Measurements from ENCODE around the gene ABCC2.

- no peak for TF ChIP-seq POLR2A (IDR thresholded peaks at IDR 0.05)
- TF ChIP-seq, protein P1, sequence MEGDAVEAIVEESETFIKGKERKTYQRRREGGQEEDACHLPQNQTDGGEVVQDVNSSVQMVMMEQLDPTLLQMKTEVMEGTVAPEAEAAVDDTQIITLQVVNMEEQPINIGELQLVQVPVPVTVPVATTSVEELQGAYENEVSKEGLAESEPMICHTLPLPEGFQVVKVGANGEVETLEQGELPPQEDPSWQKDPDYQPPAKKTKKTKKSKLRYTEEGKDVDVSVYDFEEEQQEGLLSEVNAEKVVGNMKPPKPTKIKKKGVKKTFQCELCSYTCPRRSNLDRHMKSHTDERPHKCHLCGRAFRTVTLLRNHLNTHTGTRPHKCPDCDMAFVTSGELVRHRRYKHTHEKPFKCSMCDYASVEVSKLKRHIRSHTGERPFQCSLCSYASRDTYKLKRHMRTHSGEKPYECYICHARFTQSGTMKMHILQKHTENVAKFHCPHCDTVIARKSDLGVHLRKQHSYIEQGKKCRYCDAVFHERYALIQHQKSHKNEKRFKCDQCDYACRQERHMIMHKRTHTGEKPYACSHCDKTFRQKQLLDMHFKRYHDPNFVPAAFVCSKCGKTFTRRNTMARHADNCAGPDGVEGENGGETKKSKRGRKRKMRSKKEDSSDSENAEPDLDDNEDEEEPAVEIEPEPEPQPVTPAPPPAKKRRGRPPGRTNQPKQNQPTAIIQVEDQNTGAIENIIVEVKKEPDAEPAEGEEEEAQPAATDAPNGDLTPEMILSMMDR (IDR thresholded peaks at IDR 0.05), result no peak
Observed at GRCh38 chr10:99756159-99756558, 26.3 kb upstream of the ABCC2 start.
